AG09319 (cell line): ENCODE data around the gene SLC5A9.
"Not testable (repeated sequence)": the region's sequence is repeated elsewhere in the genome, so short reads cannot be mapped to it uniquely, and the experiment has no call there.

Experiments
- DNase-seq: peaks from one replicate; pipeline ENCODE4 v3.0.0-alpha.2; 2010; ENCODE audit warnings: low read depth; ENCODE audit errors: extremely low read depth
- TF ChIP-seq, protein P1 (sequence below): IDR thresholded peaks from 2 replicates; pipeline ENCODE4 v1.5.1; 2011; ENCODE audit warnings: low read depth, mild to moderate bottlenecking, inconsistent platforms, low read length, moderate library complexity

Gene SLC5A9

DNA sequence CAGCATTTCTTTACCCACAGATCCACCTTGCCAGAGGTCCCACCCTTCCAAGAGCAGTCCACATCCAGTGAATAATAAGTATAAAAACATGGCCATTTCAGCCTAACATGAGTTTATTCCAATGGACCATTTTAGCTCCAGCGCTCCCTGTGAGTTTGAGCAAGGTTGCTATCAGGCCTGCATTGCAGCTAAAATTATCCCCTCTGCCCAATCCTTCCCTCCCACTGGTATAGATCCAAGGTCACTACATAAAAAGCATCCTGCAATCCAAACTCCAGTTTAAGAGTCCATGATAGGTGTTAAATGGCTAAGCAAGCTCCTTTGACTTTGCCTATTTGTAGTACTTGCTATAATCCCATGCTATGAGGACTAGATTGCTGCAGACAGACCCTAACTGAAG, 35.6 kb downstream of the SLC5A9 start:
- TF ChIP-seq, protein P1, sequence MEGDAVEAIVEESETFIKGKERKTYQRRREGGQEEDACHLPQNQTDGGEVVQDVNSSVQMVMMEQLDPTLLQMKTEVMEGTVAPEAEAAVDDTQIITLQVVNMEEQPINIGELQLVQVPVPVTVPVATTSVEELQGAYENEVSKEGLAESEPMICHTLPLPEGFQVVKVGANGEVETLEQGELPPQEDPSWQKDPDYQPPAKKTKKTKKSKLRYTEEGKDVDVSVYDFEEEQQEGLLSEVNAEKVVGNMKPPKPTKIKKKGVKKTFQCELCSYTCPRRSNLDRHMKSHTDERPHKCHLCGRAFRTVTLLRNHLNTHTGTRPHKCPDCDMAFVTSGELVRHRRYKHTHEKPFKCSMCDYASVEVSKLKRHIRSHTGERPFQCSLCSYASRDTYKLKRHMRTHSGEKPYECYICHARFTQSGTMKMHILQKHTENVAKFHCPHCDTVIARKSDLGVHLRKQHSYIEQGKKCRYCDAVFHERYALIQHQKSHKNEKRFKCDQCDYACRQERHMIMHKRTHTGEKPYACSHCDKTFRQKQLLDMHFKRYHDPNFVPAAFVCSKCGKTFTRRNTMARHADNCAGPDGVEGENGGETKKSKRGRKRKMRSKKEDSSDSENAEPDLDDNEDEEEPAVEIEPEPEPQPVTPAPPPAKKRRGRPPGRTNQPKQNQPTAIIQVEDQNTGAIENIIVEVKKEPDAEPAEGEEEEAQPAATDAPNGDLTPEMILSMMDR: no peak
- DNase-seq: no peak

DNA sequence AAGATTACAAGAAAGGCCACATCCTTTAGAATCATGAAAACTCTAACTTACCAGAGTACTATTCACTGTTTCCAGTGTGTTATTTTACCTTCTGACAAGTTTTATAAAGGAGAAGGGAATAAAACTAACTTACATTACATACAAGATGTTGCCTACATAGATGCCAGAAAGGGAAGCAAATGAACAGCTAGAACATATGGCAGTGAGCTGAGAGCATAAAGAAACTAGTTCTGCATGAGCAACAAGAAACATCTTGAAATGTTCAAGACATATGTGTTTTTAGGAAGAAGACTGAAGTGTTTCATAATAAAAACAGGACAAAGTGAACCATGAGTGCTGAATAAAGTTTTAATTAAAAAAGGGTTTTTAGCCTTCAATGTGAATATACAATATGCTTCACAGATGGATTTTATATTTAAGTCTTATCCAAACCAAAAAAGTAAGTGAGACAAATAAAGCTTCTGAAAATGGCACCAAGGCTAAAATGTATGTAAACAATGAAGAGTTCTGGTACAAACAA, 39.4 kb downstream of the SLC5A9 start:
- no peak for DNase-seq
- TF ChIP-seq, protein P1: no peak

DNA sequence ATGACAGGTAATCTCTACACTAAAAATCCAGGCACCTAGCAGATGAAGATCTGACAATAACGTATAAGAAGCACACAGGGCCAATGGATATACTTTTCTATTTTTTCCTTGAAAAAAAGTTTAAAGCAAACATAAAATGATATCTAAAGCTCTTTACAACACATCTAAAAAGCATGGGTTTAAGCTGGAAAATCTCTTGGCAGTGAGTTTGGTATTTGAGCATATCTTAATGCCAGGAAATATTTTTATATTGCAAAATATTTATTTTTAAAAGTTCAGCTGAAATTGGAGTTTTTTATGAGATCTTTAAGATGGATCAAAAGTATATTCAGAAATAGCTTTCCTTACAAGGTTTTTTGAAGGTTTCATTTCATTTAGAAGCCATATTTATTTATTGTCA, 40.5 kb downstream of the SLC5A9 start:
- TF ChIP-seq, protein P1: no peak

DNA sequence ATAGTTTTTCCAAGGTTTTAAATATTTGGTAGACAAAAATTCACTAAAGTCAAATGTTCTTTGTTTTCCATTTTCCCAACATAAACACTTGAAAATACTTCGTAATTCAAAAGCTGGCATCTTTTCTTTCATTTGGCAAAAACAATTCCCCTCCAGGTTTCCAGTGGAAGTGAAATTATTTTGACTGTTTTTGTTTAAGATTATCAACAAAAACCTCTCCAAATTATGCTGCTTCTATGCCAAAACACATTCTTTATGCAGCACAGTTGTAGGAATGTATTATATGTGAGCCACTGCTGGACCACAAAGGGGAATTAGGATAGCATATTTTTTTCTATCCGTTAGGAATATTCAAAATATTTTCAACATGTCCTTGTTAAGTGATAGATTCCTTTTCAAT, 44.1 kb downstream of the SLC5A9 start:
- TF ChIP-seq, protein P1: no peak
- no peak for DNase-seq

More for the DNA sequence above, 40.5 kb downstream of the SLC5A9 start:
- DNase-seq: no peak

DNA sequence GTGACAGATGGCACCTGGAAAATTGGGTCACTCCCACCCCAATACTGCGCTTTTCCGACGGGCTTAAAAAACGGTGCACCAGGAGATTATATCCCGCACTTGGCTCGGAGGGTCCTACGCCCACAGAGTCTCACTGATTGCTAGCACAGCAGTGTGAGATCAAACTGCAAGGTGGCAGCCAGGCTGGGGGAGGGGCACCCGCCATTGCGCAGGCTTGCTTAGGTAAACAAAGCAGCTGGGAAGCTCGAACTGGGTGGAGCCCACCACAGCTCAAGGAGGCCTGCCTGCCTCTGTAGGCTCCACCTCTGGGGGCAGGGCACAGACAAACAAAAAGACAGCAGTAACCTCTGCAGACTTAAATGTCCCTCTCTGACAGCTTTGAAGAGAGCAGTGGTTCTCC, 54.9 kb downstream of the SLC5A9 start:
- DNase-seq: not testable (repeated sequence)

DNA sequence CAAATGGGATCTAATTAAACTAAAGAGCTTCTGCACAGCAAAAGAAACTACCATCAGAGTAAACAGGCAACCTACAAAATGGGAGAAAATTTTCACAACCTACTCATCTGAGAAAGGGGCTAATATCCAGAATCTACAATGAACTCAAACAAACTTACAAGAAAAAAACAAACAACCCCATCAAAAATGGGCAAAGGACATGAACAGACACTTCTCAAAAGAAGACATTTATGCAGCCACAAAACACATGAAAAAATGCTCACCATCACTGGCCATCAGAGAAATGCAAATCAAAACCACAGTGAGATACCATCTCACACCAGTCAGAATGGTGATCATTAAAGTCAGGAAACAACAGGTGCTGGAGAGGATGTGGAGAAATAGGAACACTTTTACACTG, 59.8 kb downstream of the SLC5A9 start:
- not testable (repeated sequence) for DNase-seq

DNA sequence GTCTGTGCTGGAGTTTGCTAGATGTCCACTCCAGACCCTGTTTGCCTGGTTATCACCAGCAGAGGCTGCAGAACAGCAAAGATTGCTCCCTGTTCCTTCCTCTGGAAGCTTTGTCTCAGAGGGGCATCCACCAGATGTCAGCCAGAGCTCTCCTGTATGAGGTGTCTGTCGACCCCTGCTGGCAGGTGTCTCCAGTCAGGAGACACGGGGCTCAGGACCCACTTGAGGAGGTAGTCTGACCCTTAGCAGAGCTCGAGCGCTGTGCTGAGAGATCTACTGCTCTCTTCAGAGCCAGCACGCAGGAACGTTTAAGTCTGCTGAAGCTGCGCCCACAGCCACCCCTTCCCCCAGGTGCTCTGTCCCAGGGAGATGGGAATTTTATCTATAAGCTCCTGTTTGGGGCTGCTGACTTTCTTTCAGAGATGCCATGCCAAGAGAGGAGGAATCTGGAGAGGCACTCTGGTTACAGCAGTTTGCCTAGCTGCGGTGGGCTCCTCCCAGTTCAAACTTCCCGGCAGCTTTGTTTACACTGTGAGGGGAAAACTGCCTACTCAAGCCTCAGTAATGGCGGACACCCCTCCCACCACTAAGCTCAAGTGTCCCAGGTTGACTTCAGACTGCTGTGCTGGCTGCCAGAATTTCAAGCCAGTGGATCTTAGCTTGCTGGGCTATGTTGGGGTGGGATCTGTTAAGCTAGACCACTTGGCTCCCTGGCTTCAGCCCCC, 62.3 kb downstream of the SLC5A9 start:
- not testable (repeated sequence) for DNase-seq

DNA sequence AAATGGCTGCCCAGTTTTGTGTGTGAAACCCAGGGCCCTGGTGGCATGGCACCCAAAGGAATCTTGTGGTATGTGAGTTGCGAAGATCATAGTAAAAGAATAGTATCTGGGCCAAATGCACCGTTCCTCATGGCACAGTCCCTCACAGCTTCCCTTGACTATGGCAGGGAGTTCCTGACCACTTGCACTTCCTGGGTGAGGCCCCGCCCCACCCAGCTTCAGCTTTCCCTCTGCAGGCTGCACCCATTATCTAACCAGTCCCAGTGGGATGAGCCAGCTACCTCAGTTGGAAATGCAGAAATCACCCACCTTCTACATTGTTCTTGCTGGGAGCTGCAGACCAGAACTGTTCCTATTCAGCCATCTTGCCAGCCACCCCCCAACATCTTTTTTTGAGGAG, 63.0 kb downstream of the SLC5A9 start:
- DNase-seq: no peak
- TF ChIP-seq, protein P1: no peak

DNA sequence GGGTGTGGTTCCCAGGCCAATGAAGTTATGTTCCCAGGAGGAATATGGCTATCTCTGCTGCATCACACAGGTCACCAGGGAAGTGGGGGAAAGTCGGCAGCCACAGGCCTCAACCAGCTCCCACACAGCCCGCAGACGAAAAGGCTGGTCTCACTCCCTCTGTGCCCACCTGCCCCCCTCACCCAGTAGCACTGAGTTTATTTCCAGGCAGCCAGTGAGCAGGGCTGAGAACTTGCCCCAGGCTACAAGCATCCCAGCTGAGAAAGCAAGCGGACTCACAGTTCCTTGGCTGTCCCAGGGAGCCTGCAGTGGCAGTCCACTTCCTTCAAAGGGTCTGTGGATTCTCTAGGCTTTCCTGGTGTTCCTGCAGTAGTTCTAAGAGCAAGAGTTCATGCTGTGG, 68.9 kb downstream of the SLC5A9 start:
- TF ChIP-seq, protein P1: no peak
- DNase-seq: no peak
